Measurements from ENCODE around the gene ENGASE. TPM values are rescaled to one million over a fixed set of nuclear protein-coding genes. Genes with fewer than 3 reads are reported as not detected.

ENGASE gene
- total and polyA plus RNA-seq, 2 donors (not counting 1 experiment from before 2014, with no cell fraction given): 92.1 to 122 TPM

GRCh38 chr17:79098282-79098867 lies 23.8 kb downstream of the ENGASE start:
- no peak for TF ChIP-seq CTCF (IDR thresholded peaks at IDR 0.05)
- TF ChIP-seq EZH2 (IDR thresholded peaks at IDR 0.05; ENCODE audit: borderline replicate concordance, insufficient read depth, low read depth, low read length, poor library complexity, severe bottlenecking): no peak
- H4K20me1 ChIP-seq (ENCODE audit: control insufficient read depth, insufficient read depth, low read length, poor library complexity, severe bottlenecking): no peaks in the 10 kb centered on the region
- peaks cover 0 to 38% (median 10%) of the 10 kb centered on the region in 4 experiments for H3K27me3 ChIP-seq (replicated peaks in 1 of 4; ENCODE audit: control extremely low read depth in 1 of 4, control insufficient read depth in 3 of 4, insufficient read depth in 4 of 4, low read length in 3 of 4)
- DNase-seq (no peak), ATAC-seq (ENCODE audit: low read depth) (no peak)
- no peak overlapping the region for H3K27ac ChIP-seq (ENCODE audit: low read length in 2 of 2)
- H3K9ac ChIP-seq (ENCODE audit: low read length): no peak overlapping the region
- H3K4me2 ChIP-seq (replicated peaks; ENCODE audit: low read depth, low read length, poor library complexity, severe bottlenecking): no peak overlapping the region
- Mint-ChIP-seq H3K27ac (no peak overlapping the region), H3K9me3 (ENCODE audit: insufficient read depth) (no peaks in the 10 kb centered on the region), H3K27me3 (peaks cover 32% of the 10 kb centered on the region), H3K4me1 (peaks cover 4% of the 10 kb centered on the region), H3K4me3 (no peak overlapping the region)
- H3K4me1 ChIP-seq (ENCODE audit: control insufficient read depth in 2 of 2, insufficient read depth in 2 of 2, low read length in 2 of 2): peaks cover 0 to 5% of the 10 kb centered on the region in 2 donors
- no peaks in the 10 kb centered on the region for H3K36me3 ChIP-seq (replicated peaks in 1 of 2; ENCODE audit: control extremely low read depth in 1 of 2, control insufficient read depth in 1 of 2, extremely low read depth in 1 of 2, insufficient read depth in 2 of 2, low read length in 1 of 2)
- H2AFZ ChIP-seq (ENCODE audit: insufficient read depth, low read depth, low read length, poor library complexity, severe bottlenecking): no peak overlapping the region
- no peaks in the 10 kb centered on the region for H3K79me2 ChIP-seq (ENCODE audit: control insufficient read depth, insufficient read depth, low read length)
- ChIA-PET CTCF (interaction anchor here (1.7 kb wide), 1 partner anchor 294 kb away, joined by 6 read pairs; no protein-coding TSS in a partner anchor), POLR2A (no interaction called here)
- no peak overlapping the region for H3K4me3 ChIP-seq (ENCODE audit: control extremely low read depth in 1 of 5, extremely low read depth in 1 of 5, insufficient read depth in 1 of 5, low read depth in 2 of 5, low read length in 4 of 5)
- intact Hi-C loops (cut with micrococcal nuclease): no loop called here
- 64% methylated on average over 10 of the region's 16 CpGs for WGBS (ENCODE audit: insufficient coverage)
- H3K9me3 ChIP-seq (ENCODE audit: control extremely low read depth in 1 of 3, control insufficient read depth in 2 of 3, insufficient read depth in 1 of 3, low read length in 2 of 3): peaks cover 0 to 3% (median 0%) of the 10 kb centered on the region in 3 donors

- no peak for DNase-seq
- ChIA-PET CTCF (interaction anchor here (2.1 kb wide), 1 partner anchor 292 kb away, joined by 6 read pairs; no protein-coding TSS in a partner anchor), POLR2A (no interaction called here)
- intact Hi-C loops (cut with micrococcal nuclease): no loop called here
- Mint-ChIP-seq H3K9me3 (ENCODE audit: insufficient read depth) (no peaks in the 10 kb centered on the region), H3K27ac (no peak overlapping the region), H3K27me3 (peaks cover 32% of the 10 kb centered on the region), H3K4me1 (peaks cover 4% of the 10 kb centered on the region), H3K4me3 (no peak overlapping the region)
- no peak overlapping the region for H2AFZ ChIP-seq (ENCODE audit: insufficient read depth, low read depth, low read length, poor library complexity, severe bottlenecking)
- ATAC-seq (ENCODE audit: low read depth): no peak
- no peak overlapping the region for H3K4me2 ChIP-seq (replicated peaks; ENCODE audit: low read depth, low read length, poor library complexity, severe bottlenecking)
- H3K4me1 ChIP-seq (ENCODE audit: control insufficient read depth in 2 of 2, insufficient read depth in 2 of 2, low read length in 2 of 2): peaks cover 0 to 5% of the 10 kb centered on the region in 2 donors
- no peaks in the 10 kb centered on the region for H4K20me1 ChIP-seq (ENCODE audit: control insufficient read depth, insufficient read depth, low read length, poor library complexity, severe bottlenecking)
- peaks cover 0 to 39% (median 10%) of the 10 kb centered on the region in 4 experiments for H3K27me3 ChIP-seq (replicated peaks in 1 of 4; ENCODE audit: control extremely low read depth in 1 of 4, control insufficient read depth in 3 of 4, insufficient read depth in 4 of 4, low read length in 3 of 4)
- no peaks in the 10 kb centered on the region for H3K79me2 ChIP-seq (ENCODE audit: control insufficient read depth, insufficient read depth, low read length)
- H3K9ac ChIP-seq (ENCODE audit: low read length): no peak overlapping the region
- 96% methylated on average over 18 of the region's 18 CpGs for WGBS (ENCODE audit: insufficient coverage)
- no peak for TF ChIP-seq EZH2 (IDR thresholded peaks at IDR 0.05; ENCODE audit: borderline replicate concordance, insufficient read depth, low read depth, low read length, poor library complexity, severe bottlenecking)
- TF ChIP-seq CTCF (IDR thresholded peaks at IDR 0.05): no peak
- no peaks in the 10 kb centered on the region for H3K36me3 ChIP-seq (replicated peaks in 1 of 2; ENCODE audit: control extremely low read depth in 1 of 2, control insufficient read depth in 1 of 2, extremely low read depth in 1 of 2, insufficient read depth in 2 of 2, low read length in 1 of 2)
- no peak overlapping the region for H3K27ac ChIP-seq (ENCODE audit: low read length in 2 of 2)
- peaks cover 0 to 3% (median 0%) of the 10 kb centered on the region in 3 donors for H3K9me3 ChIP-seq (ENCODE audit: control extremely low read depth in 1 of 3, control insufficient read depth in 2 of 3, insufficient read depth in 1 of 3, low read length in 2 of 3)
- H3K4me3 ChIP-seq (ENCODE audit: control extremely low read depth in 1 of 5, extremely low read depth in 1 of 5, insufficient read depth in 1 of 5, low read depth in 2 of 5, low read length in 4 of 5): no peak overlapping the region
These were observed 25.8 kb downstream of the ENGASE start for GRCh38 chr17:79100405-79100804.
